Astrocyte (in vitro differentiated cells and primary cell): ENCODE results near the gene PLA2G2D. TPM values are rescaled to one million over a fixed set of nuclear protein-coding genes. Genes with fewer than 3 reads are reported as not detected.

Experiments used
- DNase-seq: peaks from one replicate; pipeline ENCODE4 v3.0.0-alpha.2; 2010; ENCODE audit warnings: low read depth
- FAIRE-seq: peaks from 2 replicates; lab custom pipeline; 2011; peaks lifted over from hg19 to GRCh38; lab: Jason Lieb, UNC
- H2AFZ ChIP-seq: 2 replicates; pipeline ENCODE4 v1.6.0; 2012; ENCODE audit warnings: low read depth, low read length, inconsistent platforms
- H3K27ac ChIP-seq: 2 replicates; pipeline ENCODE4 v1.5.1; 2011; ENCODE audit warnings: low read depth, low read length, inconsistent platforms
- H3K27me3 ChIP-seq: 2 replicates; pipeline ENCODE4 v1.6.0; 2011; ENCODE audit warnings: low read length, inconsistent platforms; ENCODE audit not compliant: insufficient read depth
- H3K36me3 ChIP-seq: 2 replicates; pipeline ENCODE4 v1.5.1; 2011; ENCODE audit warnings: low read length, inconsistent platforms; ENCODE audit not compliant: insufficient read depth
- H3K4me1 ChIP-seq: 2 replicates; pipeline ENCODE4 v1.5.1; 2011; ENCODE audit warnings: low read length, inconsistent platforms; ENCODE audit not compliant: insufficient read depth
- H3K4me2 ChIP-seq: 2 replicates; pipeline ENCODE4 v1.6.0; 2012; ENCODE audit warnings: low read length, inconsistent platforms
- H3K4me3 ChIP-seq: 2 replicates; pipeline ENCODE4 v1.5.1; 2011; ENCODE audit warnings: low read depth, mild to moderate bottlenecking, low read length, inconsistent platforms; ENCODE audit not compliant: insufficient read depth
- H3K79me2 ChIP-seq: 2 replicates; pipeline ENCODE4 v1.6.0; 2012; ENCODE audit warnings: mild to moderate bottlenecking, low read length, inconsistent platforms; ENCODE audit not compliant: insufficient read depth
- H3K9ac ChIP-seq: 2 replicates; pipeline ENCODE4 v1.6.0; 2012; ENCODE audit warnings: mild to moderate bottlenecking, low read length, inconsistent platforms
- H3K9me3 ChIP-seq: 2 replicates; pipeline ENCODE4 v1.5.1; 2012; ENCODE audit warnings: low read depth, mild to moderate bottlenecking, low read length, inconsistent platforms; ENCODE audit not compliant: insufficient read depth
- H4K20me1 ChIP-seq: 2 replicates; pipeline ENCODE4 v1.6.0; 2012; ENCODE audit warnings: low read length, inconsistent platforms; ENCODE audit not compliant: insufficient read depth
- H3K27ac Mint-ChIP-seq: one replicate; pipeline ENCODE4 v1.8.0; 2021; ENCODE audit warnings: mild to moderate bottlenecking, mixed read lengths; ENCODE audit not compliant: unreplicated experiment
- H3K27me3 Mint-ChIP-seq: one replicate; pipeline ENCODE4 v1.8.0; 2021; ENCODE audit warnings: low read depth, mixed read lengths; ENCODE audit not compliant: unreplicated experiment
- H3K36me3 Mint-ChIP-seq: one replicate; pipeline ENCODE4 v1.8.0; 2021; ENCODE audit warnings: low read depth, mixed read lengths; ENCODE audit not compliant: unreplicated experiment
- H3K4me1 Mint-ChIP-seq: one replicate; pipeline ENCODE4 v1.8.0; 2021; ENCODE audit warnings: low read depth, mixed read lengths; ENCODE audit not compliant: unreplicated experiment
- H3K4me3 Mint-ChIP-seq: one replicate; pipeline ENCODE4 v1.8.0; 2021; ENCODE audit warnings: mild to moderate bottlenecking, moderate library complexity, mixed read lengths; ENCODE audit not compliant: unreplicated experiment
- H3K9me3 Mint-ChIP-seq: one replicate; pipeline ENCODE4 v1.8.0; 2021; ENCODE audit warnings: mild to moderate bottlenecking, mixed read lengths; ENCODE audit not compliant: unreplicated experiment
- CTCF ChIP-seq: IDR thresholded peaks from 2 replicates; pipeline ENCODE4 v1.5.1; 2011; ENCODE audit warnings: low read depth, mild to moderate bottlenecking, inconsistent platforms, low read length, moderate library complexity; ENCODE audit not compliant: insufficient read depth
- EZH2 ChIP-seq: IDR thresholded peaks from 2 replicates; pipeline ENCODE4 v1.6.1; 2012; ENCODE audit warnings: mild to moderate bottlenecking, low read length, inconsistent platforms; ENCODE audit not compliant: insufficient read depth
- total RNA-seq: library from RNA; stranded (reverse); gene quantifications from 2 replicates; pipeline ENCODE4 v1.2.1, GENCODE V29; 2021

Gene PLA2G2D
- total RNA-seq, 1 donor from 2014 or later, result not detected

- Mint-ChIP-seq H3K4me1 (no peaks in the 10 kb centered on the region), H3K27me3 (peaks cover 25% of the 10 kb centered on the region), H3K9me3 (peaks cover 6% of the 10 kb centered on the region), H3K27ac (no peak overlapping the region), H3K4me3 (no peak overlapping the region), H3K36me3 (peaks cover 1% of the 10 kb centered on the region)
- no peaks in the 10 kb centered on the region for H3K27me3 ChIP-seq
- no peak overlapping the region for H3K9ac ChIP-seq
- H3K27ac ChIP-seq, result no peak overlapping the region
- no peak overlapping the region for H3K4me2 ChIP-seq
- H3K79me2 ChIP-seq, result no peaks in the 10 kb centered on the region
- no peak for FAIRE-seq
- H4K20me1 ChIP-seq, result no peaks in the 10 kb centered on the region
- no peak for TF ChIP-seq CTCF
- TF ChIP-seq EZH2, result no peak
- H3K4me3 ChIP-seq, result no peak overlapping the region
- H3K4me1 ChIP-seq, result no peaks in the 10 kb centered on the region
- no peak for DNase-seq
- no peaks in the 10 kb centered on the region for H3K36me3 ChIP-seq
- H2AFZ ChIP-seq, result no peak overlapping the region
- H3K9me3 ChIP-seq, result no peaks in the 10 kb centered on the region
These were observed 49.0 kb downstream of the PLA2G2D start for GRCh38 chr1:20070357-20070756.

GRCh38 chr1:20069874-20070273 is 49.5 kb downstream of the PLA2G2D start, which contains the start of gene PLA2G5:
Gene PLA2G5, plus strand, starts transcription at chr1:20070194. Its CDS starts 14,637 bp downstream, at chr1:20084831.
- H2AFZ ChIP-seq, result peak within 1 kb of the TSS; percentile 38
- no peaks in the 10 kb centered on the region for H3K79me2 ChIP-seq
- H3K4me3 ChIP-seq, result no peak within 1 kb of the TSS
- Mint-ChIP-seq H3K27ac (no peak within 1 kb of the TSS), H3K36me3 (peaks cover 1% of the 10 kb centered on the region), H3K4me3 (no peak within 1 kb of the TSS), H3K4me1 (no peaks in the 10 kb centered on the region), H3K9me3 (peaks cover 5% of the 10 kb centered on the region), H3K27me3 (peaks cover 23% of the 10 kb centered on the region)
- H4K20me1 ChIP-seq, result no peaks in the 10 kb centered on the region
- H3K4me2 ChIP-seq, result no peak within 1 kb of the TSS
- no peaks in the 10 kb centered on the region for H3K27me3 ChIP-seq
- H3K4me1 ChIP-seq, result no peaks in the 10 kb centered on the region
- no peak within 1 kb of the TSS for H3K27ac ChIP-seq
- no peak for TF ChIP-seq EZH2
- TF ChIP-seq CTCF, result no peak
- H3K36me3 ChIP-seq, result no peaks in the 10 kb centered on the region
- no peaks in the 10 kb centered on the region for H3K9me3 ChIP-seq
- H3K9ac ChIP-seq, result no peak within 1 kb of the TSS
- FAIRE-seq (no peak), DNase-seq (peak; percentile 70)

- TF ChIP-seq CTCF, result no peak
- no peak for TF ChIP-seq EZH2
- FAIRE-seq (no peak), DNase-seq (no peak)
- peaks cover 14% of the 10 kb centered on the region for H3K27me3 Mint-ChIP-seq
- Histone ChIP-seq H3K4me2 (no peak overlapping the region), H2AFZ (no peak overlapping the region), H3K36me3 (no peaks in the 10 kb centered on the region), H3K79me2 (no peaks in the 10 kb centered on the region), H4K20me1 (no peaks in the 10 kb centered on the region), H3K4me3 (no peak overlapping the region), H3K4me1 (peaks cover 2% of the 10 kb centered on the region), H3K9ac (no peak overlapping the region), H3K27me3 (no peaks in the 10 kb centered on the region), H3K9me3 (no peaks in the 10 kb centered on the region), H3K27ac (no peak overlapping the region)
- no peak overlapping the region for H3K4me3 Mint-ChIP-seq
- H3K9me3 Mint-ChIP-seq, result peaks cover 5% of the 10 kb centered on the region
- H3K36me3 Mint-ChIP-seq, result no peaks in the 10 kb centered on the region
- no peak overlapping the region for H3K27ac Mint-ChIP-seq
- H3K4me1 Mint-ChIP-seq, result no peaks in the 10 kb centered on the region
These were observed 50.6 kb downstream of the PLA2G2D start for GRCh38 chr1:20068722-20069121.
